Activated effector memory CD4-positive, alpha-beta T cell treated with Interleukin-2 at 50 U/mL for 16 hours (primary cell): Measurements from ENCODE around the gene COL13A1.

Experiments
- DNase-seq: peaks from one replicate; pipeline ENCODE4 v3.0.0-alpha.2; 2020

COL13A1 gene

DNA sequence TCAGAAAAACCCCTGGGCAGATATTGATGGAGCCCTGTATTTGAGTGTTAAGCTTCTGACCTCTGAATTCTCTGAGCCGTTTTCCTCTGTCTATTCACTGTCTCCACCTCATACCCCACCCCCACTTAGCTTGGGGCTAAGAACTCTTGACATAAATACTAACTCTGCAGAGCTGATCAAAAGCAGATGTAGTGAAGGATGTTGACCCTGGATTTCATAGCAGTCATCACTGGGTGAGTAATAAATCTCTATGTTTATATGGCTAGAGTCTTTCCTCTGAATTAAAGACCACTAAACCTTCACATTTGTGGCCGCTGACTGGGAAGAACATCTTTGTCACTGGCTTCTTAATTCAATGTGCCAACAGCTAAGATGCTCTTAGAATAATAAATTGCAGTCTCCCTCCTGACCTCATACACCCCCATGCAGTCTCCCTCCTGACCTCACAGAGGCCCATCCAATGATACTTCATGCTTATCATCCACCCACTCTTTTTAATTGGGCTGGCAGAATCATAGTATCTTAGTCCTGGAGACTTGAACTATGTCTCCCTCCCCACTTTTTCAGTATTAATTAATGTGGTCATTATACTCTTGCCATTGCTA lies 172.9 kb downstream of the COL13A1 start:
- no peak for DNase-seq

DNA sequence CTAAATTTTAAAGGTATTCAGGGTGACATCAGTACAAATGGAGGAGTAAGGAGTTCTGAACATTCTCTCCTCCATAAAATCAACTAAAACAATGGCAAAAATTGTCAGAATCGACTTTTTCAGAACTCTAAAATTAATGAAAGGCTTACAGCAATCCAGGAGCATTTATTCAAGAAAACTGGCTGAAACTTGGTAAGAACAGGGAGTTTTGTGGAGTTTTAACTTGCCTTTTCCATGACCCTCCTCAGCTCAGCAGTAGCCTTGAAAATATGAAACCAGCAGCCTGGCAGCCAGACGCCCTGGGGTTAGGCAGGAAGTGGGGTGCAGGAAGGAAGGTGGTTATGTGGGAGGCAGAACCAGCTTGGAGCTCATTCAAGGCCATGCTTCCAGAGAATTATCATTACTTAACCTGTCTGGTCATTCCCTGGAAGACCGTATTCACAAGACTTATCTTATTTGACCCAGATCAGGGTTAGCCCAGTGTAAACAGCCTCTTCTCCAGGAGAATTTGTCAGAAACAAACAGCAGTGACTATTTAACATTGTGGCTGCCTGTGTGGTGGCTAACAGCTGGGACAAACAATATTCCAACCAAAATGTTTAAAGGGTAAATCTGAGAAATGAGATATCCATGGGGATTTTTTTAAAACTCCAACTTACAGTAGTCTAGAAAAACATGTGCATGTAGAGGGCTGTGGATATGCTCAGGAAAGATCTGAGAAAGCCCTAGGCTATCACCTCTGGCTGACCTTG lies 175.3 kb downstream of the COL13A1 start:
- no peak for DNase-seq

DNA sequence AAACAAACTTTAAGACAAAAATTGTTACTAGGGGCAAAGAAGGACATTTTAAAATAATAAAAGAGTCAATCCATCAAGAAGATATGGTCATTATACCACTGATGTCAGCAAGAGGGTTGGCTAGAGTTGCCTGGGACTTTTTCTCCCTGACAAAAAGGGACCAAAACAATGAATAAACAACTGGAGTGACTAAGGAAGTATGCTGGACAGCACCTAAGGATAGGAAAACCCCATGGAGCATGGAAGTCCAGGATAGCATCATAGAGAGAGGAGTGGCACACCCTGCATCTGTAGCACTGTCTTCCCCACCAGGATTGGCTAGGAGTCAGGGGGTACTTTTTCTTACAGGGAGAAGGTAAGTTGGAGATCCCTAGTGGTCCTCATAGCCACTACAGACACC lies 177.5 kb downstream of the COL13A1 start:
- no peak for DNase-seq

DNA sequence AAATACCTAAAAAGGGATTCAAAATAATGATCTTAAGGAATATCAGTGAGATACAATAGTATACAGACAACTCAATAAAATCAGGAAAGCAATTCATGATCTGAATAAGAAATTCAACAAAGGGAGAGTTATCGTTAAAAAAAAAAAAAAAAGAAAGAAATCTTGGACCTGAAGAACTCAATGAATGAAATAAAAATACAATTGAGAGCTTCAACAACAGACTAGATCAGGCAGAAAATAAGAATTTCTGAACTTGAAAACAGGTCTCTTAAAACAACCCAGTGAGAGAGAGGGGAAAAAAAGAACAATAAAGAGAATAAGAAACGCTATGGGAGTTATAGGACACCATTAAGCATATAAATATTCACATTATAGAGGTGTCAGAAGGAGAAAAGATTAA lies 179.0 kb downstream of the COL13A1 start:
- no peak for DNase-seq

DNA sequence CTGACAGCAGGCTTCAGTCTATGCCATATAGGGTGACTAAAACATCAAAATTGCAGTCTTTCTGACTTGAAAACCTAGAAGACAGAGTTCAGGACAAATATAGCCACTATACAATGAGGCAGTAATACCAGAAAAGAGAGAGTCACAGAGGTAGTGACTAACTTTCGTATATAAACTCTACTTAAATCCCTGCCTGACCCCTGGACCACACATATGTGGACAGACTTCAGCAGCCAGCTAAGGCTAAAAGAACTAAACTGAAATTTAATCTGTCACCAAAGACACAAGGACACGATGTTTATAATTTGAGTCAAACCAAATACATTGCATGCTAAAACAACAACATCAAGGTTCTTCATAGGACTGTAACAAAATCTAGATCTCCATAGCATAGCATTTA lies 186.4 kb downstream of the COL13A1 start:
- DNase-seq, result no peak

DNA sequence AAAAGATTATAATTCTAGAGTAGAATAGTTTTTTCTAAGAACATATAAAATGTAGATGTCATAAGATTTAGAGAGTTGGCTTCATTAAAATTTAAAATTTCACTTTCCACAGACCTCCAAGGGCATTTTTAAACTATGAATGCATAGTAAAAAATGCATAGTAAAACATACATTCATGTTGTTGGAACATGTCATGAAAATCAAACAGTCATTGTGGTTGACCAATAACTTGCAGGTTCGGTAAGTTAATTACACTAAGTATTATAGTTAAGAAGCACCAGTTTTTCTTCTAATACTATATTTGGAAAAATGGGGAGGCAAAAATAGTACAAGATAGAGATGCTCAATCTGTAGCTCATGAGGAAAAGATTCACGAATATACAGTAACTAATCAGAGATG lies 189.4 kb downstream of the COL13A1 start:
- DNase-seq, result no peak

DNA sequence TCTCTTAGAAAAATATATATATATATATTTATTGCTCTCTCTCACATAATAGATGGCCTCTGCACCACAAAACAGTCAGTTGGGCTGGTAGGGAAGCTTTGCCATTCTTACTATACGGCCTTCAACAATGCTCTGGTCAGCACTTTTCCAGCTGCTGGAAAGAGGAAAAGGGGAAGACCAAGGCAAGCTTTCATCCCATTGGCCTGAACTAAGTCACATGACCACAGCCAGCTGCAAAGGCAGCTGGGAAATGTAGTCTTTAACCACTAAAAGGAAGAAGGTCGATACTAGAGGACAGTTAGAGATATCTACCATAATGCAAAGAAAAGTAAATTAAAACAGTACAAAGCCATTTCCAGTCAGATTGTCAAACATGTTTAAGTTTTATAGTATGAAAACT lies 192.6 kb downstream of the COL13A1 start:
- DNase-seq, result no peak

DNA sequence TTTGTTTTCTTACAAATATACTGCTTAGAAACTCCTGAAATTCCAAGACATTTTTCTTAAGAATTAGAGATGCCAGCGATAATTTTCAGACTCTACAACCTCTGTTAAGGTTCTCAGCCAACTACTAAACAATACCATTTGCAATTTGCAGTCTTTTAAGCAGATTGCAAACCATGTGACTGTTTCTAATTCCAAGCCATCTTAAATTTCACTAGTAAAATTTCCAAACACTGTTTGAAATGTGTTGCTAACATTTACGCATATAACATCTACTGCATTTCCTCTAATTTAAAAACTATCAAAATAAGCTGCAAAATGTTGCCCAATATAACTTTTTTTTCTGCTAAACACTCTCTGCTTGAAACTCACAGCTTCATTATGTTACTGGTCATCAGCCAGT lies 194.9 kb downstream of the COL13A1 start:
- DNase-seq, result no peak

DNA sequence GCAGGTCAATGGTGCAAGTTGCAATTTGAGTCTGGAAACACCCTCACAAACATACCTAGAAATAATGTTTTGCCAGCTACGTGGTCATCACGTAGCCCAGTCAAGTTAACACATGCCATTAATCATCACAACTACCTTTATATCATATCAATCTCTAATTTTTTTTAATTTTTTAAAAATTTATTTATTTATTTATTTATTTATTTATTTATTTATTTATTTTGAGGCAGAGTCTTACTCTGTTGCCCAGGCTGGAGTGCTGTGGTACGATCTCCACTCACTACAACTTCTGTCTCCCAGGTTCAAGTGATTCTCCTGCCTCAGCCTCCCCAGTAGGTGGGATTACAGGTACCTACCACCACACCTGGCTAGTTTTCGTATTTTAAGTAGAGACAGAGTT lies 198.6 kb downstream of the COL13A1 start:
- DNase-seq, result no peak

DNA sequence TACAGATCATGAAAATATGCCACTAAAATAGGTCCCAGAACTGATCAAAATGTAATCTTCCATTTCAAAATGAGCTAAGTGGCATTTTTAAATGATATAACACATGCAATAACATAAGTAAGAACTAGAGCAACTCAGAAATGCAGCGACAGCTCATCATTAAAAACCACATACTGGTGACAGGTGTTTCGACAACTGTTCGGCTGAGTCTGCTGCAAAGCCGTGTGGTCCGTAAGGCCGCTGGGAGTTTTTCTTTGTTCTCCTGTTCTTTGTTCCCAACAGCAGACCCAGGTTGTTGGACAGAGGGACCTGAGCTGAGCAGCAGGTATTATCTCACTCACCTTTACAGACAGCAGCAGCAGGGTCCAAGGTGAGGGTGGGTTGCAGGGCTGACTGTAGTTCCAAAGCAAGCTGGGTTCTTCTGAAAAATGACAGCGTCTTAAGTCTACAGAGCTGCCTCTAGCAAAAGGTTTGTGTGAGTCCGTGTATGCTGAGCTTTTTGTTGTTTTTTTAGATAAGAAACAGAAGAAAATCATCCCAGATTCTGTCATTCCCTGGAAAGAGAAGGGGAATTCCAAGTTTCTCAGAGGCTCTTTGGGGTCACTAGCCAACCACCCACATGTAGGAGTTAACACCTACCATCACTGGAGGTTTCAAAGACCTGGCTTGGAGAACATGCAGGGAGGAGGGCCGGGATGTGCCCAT lies 205.6 kb downstream of the COL13A1 start:
- DNase-seq, result no peak
